Cardiac fibroblast (primary cell): ENCODE measurements around the gene PCDH9.
A peak's percentile ranks its signal among the peaks of the same experiment; 100 is the strongest.

Experiments
- DNase-seq, 2 donors: peaks; one replicate each; pipeline versions ENCODE4 v3.0.0 to v3.0.0-alpha.2; 2010; ENCODE audit warnings: low read depth in 2 of 2
- H3K4me3 ChIP-seq, 2 donors: replicated peaks in 1 of 2; 1 replicate in 1 of 2; 2 replicates in 1 of 2; pipeline ENCODE4 v1.5.1; 2011; ENCODE audit warnings: low read depth in 2 of 2, low read length in 2 of 2, mild to moderate bottlenecking in 2 of 2, moderate library complexity in 1 of 2
- CTCF ChIP-seq: IDR thresholded peaks from one replicate; pipeline ENCODE4 v1.5.1; 2011; ENCODE audit warnings: low read depth, mild to moderate bottlenecking, low read length, inconsistent platforms

Gene PCDH9

GRCh38 chr13:66926200-66926850 is 303.8 kb downstream of the PCDH9 start:
- H3K4me3 ChIP-seq: no peak overlapping the region
- DNase-seq: no peak
- no peak for TF ChIP-seq CTCF

GRCh38 chr13:66922444-66922843 is 307.7 kb downstream of the PCDH9 start:
- no peak overlapping the region for H3K4me3 ChIP-seq
- no peak for TF ChIP-seq CTCF
- no peak for DNase-seq

- TF ChIP-seq CTCF: no peak
- no peak overlapping the region for H3K4me3 ChIP-seq
- no peak for DNase-seq
These were observed 308.7 kb downstream of the PCDH9 start for GRCh38 chr13:66921437-66921836.

- TF ChIP-seq CTCF: no peak
- peak; percentile 39 to 66 for DNase-seq
- H3K4me3 ChIP-seq: no peak overlapping the region
These were observed 314.4 kb downstream of the PCDH9 start for GRCh38 chr13:66915596-66916185.

GRCh38 chr13:66914155-66914554 is 316.0 kb downstream of the PCDH9 start:
- no peak for TF ChIP-seq CTCF
- no peak overlapping the region for H3K4me3 ChIP-seq
- DNase-seq: peak in 1 of 2 donors; percentile 13

- H3K4me3 ChIP-seq: no peak overlapping the region
- no peak for TF ChIP-seq CTCF
- no peak for DNase-seq
These were observed 318.7 kb downstream of the PCDH9 start for GRCh38 chr13:66911411-66911939.
